HepG2 (cell line): Measurements from ENCODE around the gene LYRM4.

Source experiments
- EZH2 ChIP-seq: conservative IDR thresholded peaks from 2 replicates; pipeline ENCODE4 v1.6.1; 2012; ENCODE audit warnings: mild to moderate bottlenecking, low read depth, low read length, moderate library complexity
- RBAK ChIP-seq: sonication (generic); formaldehyde crosslinking; IDR thresholded peaks from 2 replicates; pipeline ENCODE4 v1.5.1; 2020; ENCODE audit warnings: mild to moderate bottlenecking, missing genetic modification reagents
- RNF2 ChIP-seq: fragments of 450-650 bp; conservative IDR thresholded peaks from 2 replicates; pipeline ENCODE4 v1.6.1; 2016; ENCODE audit warnings: low read depth
- TAF1 ChIP-seq: sonication (generic); formaldehyde crosslinking; IDR thresholded peaks from 2 replicates; pipeline ENCODE4 v1.4.0; 2020; ENCODE audit warnings: missing genetic modification reagents
- ZBTB4 ChIP-seq: sonication (generic); formaldehyde crosslinking; IDR thresholded peaks from 2 replicates; pipeline ENCODE4 v1.4.0; 2020; ENCODE audit warnings: missing genetic modification reagents, mild to moderate bottlenecking, borderline replicate concordance

- TF ChIP-seq RBAK = no peak
- no peak for TF ChIP-seq RNF2
- TF ChIP-seq ZBTB4 (CRISPR knock-in tag) = no peak
- TF ChIP-seq TAF1 = no peak
- TF ChIP-seq EZH2 = no peak
Observed at GRCh38 chr6:5072440-5072839, 188.3 kb downstream of the LYRM4 start.
